Muscle of leg (tissue), 11 donors: ENCODE measurements around the gene SEC14L1. TPM values are rescaled to one million over a fixed set of nuclear protein-coding genes. Genes with fewer than 3 reads are reported as not detected.
A peak's percentile ranks its signal among the peaks of the same experiment; 100 is the strongest.

ENCODE experiments used
- DNase-seq: peaks from one replicate; pipeline ENCODE4 v3.0.0; 2013
- H3K27ac ChIP-seq: one replicate; pipeline ENCODE4 v1.5.1; 2013; ENCODE audit warnings: mild to moderate bottlenecking, low read length, control low read depth
- H3K27me3 ChIP-seq: one replicate; pipeline ENCODE4 v1.6.1; 2013; ENCODE audit warnings: low read length; ENCODE audit not compliant: control insufficient read depth, insufficient read depth
- H3K36me3 ChIP-seq: one replicate; pipeline ENCODE4 v1.6.1; 2013; ENCODE audit warnings: low read length; ENCODE audit not compliant: control insufficient read depth, insufficient read depth
- H3K4me1 ChIP-seq: one replicate; pipeline ENCODE4 v1.6.1; 2013; ENCODE audit warnings: low read length; ENCODE audit not compliant: control insufficient read depth, insufficient read depth
- H3K4me3 ChIP-seq: one replicate; pipeline ENCODE4 v1.5.1; 2013; ENCODE audit warnings: low read length, control low read depth
- H3K9me3 ChIP-seq: replicated peaks from 2 replicates; pipeline ENCODE4 v1.6.1; 2013; ENCODE audit warnings: low read depth, low read length; ENCODE audit not compliant: control insufficient read depth
- WGBS: methylation state at CpG from one replicate; pipeline ENCODE4 v1.1.5; 2013; ENCODE audit warnings: missing lambda C conversion rate; ENCODE audit not compliant: insufficient coverage; 5-methylcytosine and 5-hydroxymethylcytosine counted together
- polyA plus RNA-seq, 8 donors: library from polyadenylated mRNA; unstranded; fragments of 120-200 nt; gene quantifications; one replicate each; pipeline versions ENCODE4 v1.2.1 to v1.2.3, GENCODE V29; 2013; ENCODE audit warnings: inconsistent platforms in 1 of 8, low replicate concordance in 1 of 8; ENCODE audit not compliant: insufficient read length in 8 of 8, insufficient read depth in 1 of 8
- total RNA-seq: library from RNA; stranded (reverse); fragments of 120-200 nt; gene quantifications from one replicate; pipeline ENCODE4 v1.2.4, GENCODE V29; 2013

Gene SEC14L1
- total and polyA plus RNA-seq, 9 donors = 41.3 to 93.4 (median 82.4) TPM

DNA sequence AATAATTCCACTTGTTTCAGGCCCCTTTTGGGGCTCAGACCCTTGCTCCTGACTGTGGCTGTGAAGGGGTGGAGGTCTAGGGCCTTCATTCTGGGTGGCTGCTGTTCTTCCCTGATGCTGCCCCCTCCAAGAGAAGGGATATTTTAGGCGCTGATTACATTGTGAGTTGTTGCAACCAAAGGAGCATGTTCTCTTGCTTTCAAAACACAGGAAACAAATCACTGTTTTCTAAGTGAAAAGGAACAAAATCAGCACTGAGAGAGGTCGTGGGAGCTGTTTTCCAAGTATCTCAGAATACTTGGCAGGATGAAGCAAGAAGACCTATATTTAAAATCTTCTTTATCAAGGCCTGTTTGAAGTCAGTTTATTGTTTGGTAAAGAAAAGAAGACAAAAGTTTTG lies 25.3 kb upstream of the SEC14L1 start:
- Histone ChIP-seq H3K36me3 (peaks cover 2% of the 10 kb centered on the region), H3K27me3 (no peaks in the 10 kb centered on the region), H3K4me1 (peaks cover 33% of the 10 kb centered on the region), H3K27ac (peak overlapping the region; percentile 42), H3K4me3 (no peak overlapping the region), H3K9me3 (no peaks in the 10 kb centered on the region)
- DNase-seq = peak; percentile 59
- WGBS = no CpG with 5 or more reads among the region's 2 CpGs

- no peaks in the 10 kb centered on the region for H3K9me3 ChIP-seq
- H3K4me3 ChIP-seq = no peak overlapping the region
- H3K36me3 ChIP-seq = peaks cover 2% of the 10 kb centered on the region
- no peak for DNase-seq
- H3K27ac ChIP-seq = peak overlapping the region; percentile 42
- H3K4me1 ChIP-seq = peaks cover 35% of the 10 kb centered on the region
- WGBS = no CpG with 5 or more reads among the region's 5 CpGs
- H3K27me3 ChIP-seq = no peaks in the 10 kb centered on the region
Observed at GRCh38 chr17:77115947-77116346, 24.8 kb upstream of the SEC14L1 start.

DNA sequence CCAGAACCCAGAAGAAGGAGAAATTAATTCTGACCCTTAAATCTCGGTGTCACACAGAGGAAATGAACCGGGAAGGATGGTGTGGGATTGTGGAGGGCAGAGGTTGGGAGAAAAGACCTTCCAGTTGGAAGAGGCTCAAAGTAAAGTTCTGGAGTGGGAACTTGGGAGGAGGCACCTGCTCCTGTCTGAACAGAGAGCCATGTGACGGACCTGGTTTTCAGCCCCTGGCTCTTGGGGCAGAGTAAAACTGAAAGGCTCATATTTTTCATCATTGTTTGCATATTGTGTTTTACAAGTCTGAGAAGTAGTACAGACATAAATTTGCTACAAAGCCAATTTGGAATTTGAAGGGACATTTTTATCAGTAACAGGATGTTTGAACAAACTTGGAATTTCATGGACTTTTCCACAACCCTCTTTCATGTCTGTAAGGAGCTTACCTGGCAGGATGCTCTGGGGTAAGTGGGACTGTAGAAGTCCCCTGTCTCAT lies 24.4 kb upstream of the SEC14L1 start:
- H3K4me1 ChIP-seq = peaks cover 36% of the 10 kb centered on the region
- H3K4me3 ChIP-seq = no peak overlapping the region
- no peak for DNase-seq
- H3K27me3 ChIP-seq = no peaks in the 10 kb centered on the region
- peak overlapping the region; percentile 42 for H3K27ac ChIP-seq
- WGBS = 17% methylated on average over 2 of the region's 3 CpGs
- H3K36me3 ChIP-seq = peaks cover 2% of the 10 kb centered on the region
- H3K9me3 ChIP-seq = no peaks in the 10 kb centered on the region

GRCh38 chr17:77117415-77117814 lies 23.4 kb upstream of the SEC14L1 start:
- no peak for DNase-seq
- Histone ChIP-seq H3K36me3 (peaks cover 2% of the 10 kb centered on the region), H3K27me3 (no peaks in the 10 kb centered on the region), H3K4me1 (peaks cover 36% of the 10 kb centered on the region), H3K27ac (peak overlapping the region; percentile 79), H3K4me3 (no peak overlapping the region), H3K9me3 (no peaks in the 10 kb centered on the region)
- WGBS = no CpG with 5 or more reads among the region's 4 CpGs

- peaks cover 2% of the 10 kb centered on the region for H3K36me3 ChIP-seq
- peak; percentile 77 for DNase-seq
- 63% methylated on average over 12 of the region's 18 CpGs for WGBS
- peak overlapping the region; percentile 79 for H3K27ac ChIP-seq
- H3K9me3 ChIP-seq = no peaks in the 10 kb centered on the region
- H3K27me3 ChIP-seq = no peaks in the 10 kb centered on the region
- H3K4me3 ChIP-seq = no peak overlapping the region
- peaks cover 36% of the 10 kb centered on the region for H3K4me1 ChIP-seq
Observed at GRCh38 chr17:77118251-77118928, 22.4 kb upstream of the SEC14L1 start.

DNA sequence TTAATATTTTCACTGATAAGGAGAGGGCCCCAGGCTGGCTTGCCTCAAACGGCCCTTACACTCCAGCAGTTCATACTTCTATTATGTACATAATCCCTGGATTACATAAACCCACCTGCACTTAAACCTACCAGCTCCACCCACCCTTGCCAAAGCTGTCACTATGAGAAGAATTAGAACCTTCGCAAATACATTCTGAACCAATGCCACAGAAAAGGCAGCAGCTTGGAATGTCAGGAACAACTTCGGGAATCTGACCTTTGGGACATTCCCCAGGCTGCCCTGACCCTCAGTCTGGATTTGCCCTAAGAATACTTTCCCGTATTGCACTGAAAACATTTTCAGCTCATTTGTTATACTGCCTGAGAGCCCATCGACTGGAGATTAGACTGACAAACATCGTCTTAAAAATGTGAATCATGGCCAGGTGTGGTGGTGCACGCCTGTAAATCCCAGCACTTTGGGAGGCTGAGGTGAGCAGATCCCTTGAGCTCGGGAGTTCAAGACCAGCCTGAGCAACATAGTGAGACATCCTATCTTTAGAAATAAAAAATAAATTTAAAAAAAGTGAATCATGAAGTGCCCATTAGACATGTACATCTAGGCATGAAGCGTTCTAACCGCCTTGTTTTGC lies 21.0 kb upstream of the SEC14L1 start:
- Histone ChIP-seq H3K4me1 (peaks cover 44% of the 10 kb centered on the region), H3K27ac (peak overlapping the region; percentile 79), H3K9me3 (no peaks in the 10 kb centered on the region), H3K4me3 (no peak overlapping the region), H3K27me3 (no peaks in the 10 kb centered on the region), H3K36me3 (peaks cover 2% of the 10 kb centered on the region)
- 75% methylated on average over 7 of the region's 10 CpGs for WGBS
- DNase-seq = no peak

DNA sequence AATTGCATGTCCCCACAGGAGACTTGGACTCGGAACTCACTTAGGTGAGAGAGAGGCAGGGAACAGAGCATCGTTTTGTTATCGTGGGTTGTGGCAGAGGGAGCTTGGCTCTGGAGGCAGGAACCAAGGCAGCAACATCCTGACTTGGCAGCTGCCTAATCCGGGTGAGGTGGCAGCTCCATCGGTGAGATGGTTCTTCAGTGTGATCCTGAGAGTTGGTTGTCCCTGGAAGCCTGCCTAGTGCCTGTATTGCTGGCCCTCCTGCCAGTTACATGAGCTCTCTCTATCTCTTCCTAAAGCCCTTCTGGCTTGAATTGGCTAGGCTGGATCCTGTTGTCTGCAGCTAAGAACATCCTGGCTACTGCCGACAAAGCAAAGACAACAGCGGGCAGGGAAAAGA lies 19.9 kb upstream of the SEC14L1 start:
- peak overlapping the region; percentile 47 for H3K27ac ChIP-seq
- no peaks in the 10 kb centered on the region for H3K27me3 ChIP-seq
- peaks cover 2% of the 10 kb centered on the region for H3K36me3 ChIP-seq
- H3K9me3 ChIP-seq = no peaks in the 10 kb centered on the region
- no peak overlapping the region for H3K4me3 ChIP-seq
- 60% methylated on average over 3 of the region's 7 CpGs for WGBS
- DNase-seq = no peak
- H3K4me1 ChIP-seq = peaks cover 48% of the 10 kb centered on the region

DNA sequence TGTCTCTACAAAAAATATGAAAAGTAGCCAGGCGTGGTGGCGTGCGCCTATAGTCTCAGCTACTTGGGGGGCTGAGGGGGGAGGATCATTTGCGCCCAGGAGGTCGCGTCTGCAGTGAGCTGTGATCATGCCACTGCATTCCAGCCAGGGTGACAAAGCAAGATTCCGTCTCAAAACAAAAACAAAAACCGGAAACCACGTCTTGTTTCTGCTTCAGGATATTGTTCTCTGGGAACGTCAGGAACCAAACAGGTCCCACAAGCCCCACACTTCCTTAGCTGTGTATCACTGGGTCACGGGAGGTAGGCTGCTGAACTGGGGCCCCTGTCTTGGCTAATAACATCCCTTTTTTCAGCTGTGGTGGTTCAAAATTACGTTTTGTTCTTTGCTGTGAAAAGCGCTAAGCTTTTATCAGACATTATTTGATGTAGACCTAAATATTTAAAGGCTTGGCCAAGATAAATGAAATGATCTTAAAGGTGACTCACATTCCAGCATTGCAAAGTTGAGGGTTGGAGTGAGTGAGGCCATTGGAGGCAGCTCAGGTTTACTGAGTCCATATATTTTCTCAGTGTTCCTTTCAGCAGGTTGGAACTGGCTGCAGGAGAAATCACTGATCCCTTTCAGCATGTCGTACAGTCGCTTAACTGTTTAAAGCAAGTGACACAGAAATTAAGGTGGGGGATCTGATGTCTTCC lies 16.4 kb upstream of the SEC14L1 start:
- Histone ChIP-seq H3K27ac (peak overlapping the region; percentile 81), H3K27me3 (no peaks in the 10 kb centered on the region), H3K4me3 (no peak overlapping the region), H3K36me3 (no peaks in the 10 kb centered on the region), H3K9me3 (no peaks in the 10 kb centered on the region), H3K4me1 (peaks cover 43% of the 10 kb centered on the region)
- WGBS = 39% methylated on average over 7 of the region's 15 CpGs
- DNase-seq = peak; percentile 78

- 37% methylated on average over 5 of the region's 8 CpGs for WGBS
- DNase-seq = peak; percentile 78
- Histone ChIP-seq H3K4me3 (no peak overlapping the region), H3K27ac (peak overlapping the region; percentile 81), H3K9me3 (no peaks in the 10 kb centered on the region), H3K36me3 (no peaks in the 10 kb centered on the region), H3K4me1 (peaks cover 51% of the 10 kb centered on the region), H3K27me3 (no peaks in the 10 kb centered on the region)
Observed at GRCh38 chr17:77125432-77125901, 15.3 kb upstream of the SEC14L1 start.

- Histone ChIP-seq H3K4me3 (no peak overlapping the region), H3K27me3 (no peaks in the 10 kb centered on the region), H3K27ac (peak overlapping the region; percentile 81), H3K4me1 (peaks cover 59% of the 10 kb centered on the region), H3K9me3 (no peaks in the 10 kb centered on the region), H3K36me3 (no peaks in the 10 kb centered on the region)
- no peak for DNase-seq
- WGBS = 72% methylated on average over 4 of the region's 7 CpGs
Observed at GRCh38 chr17:77126519-77126918, 14.2 kb upstream of the SEC14L1 start.
